Retinal pigment epithelial cell (primary cell): ENCODE results near the gene MEAK7.

Source experiments
- DNase-seq: peaks from one replicate; pipeline ENCODE4 v3.0.0-alpha.2; 2010; ENCODE audit warnings: low read depth
- H3K4me3 ChIP-seq: 2 replicates; pipeline ENCODE4 v1.5.1; 2011; ENCODE audit warnings: mild to moderate bottlenecking, low read length, control low read depth, moderate library complexity
- CTCF ChIP-seq: conservative IDR thresholded peaks from 2 replicates; pipeline ENCODE4 v1.5.1; 2011; ENCODE audit warnings: low read depth, low read length, control low read depth, inconsistent platforms

Gene MEAK7

GRCh38 chr16:84532855-84533486 lies 28.5 kb upstream of the MEAK7 start:
- TF ChIP-seq CTCF = no peak
- DNase-seq = no peak
- no peak overlapping the region for H3K4me3 ChIP-seq

DNA sequence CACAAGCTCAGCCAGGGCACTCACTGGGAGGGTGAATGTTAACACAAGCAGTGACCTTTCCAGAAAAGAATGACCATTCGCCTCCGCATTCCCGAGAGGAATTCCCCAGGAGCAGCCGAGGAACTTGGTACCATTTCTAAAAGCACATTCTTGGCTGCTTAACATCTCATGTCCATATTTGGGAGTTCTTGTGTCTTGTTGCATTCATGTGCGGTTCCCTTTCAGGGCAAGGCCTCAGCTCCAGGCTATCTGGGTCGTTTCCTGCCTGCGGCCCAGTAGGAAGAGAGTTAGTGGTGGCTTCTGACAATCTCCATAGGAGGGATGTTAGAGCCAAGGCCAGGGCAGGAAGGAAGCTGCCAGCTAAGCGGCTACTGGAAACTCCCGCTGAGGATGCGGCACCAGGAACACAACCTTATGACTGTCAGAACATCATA lies 27.8 kb upstream of the MEAK7 start:
- DNase-seq = peak; percentile 91
- TF ChIP-seq CTCF = no peak
- no peak overlapping the region for H3K4me3 ChIP-seq

DNA sequence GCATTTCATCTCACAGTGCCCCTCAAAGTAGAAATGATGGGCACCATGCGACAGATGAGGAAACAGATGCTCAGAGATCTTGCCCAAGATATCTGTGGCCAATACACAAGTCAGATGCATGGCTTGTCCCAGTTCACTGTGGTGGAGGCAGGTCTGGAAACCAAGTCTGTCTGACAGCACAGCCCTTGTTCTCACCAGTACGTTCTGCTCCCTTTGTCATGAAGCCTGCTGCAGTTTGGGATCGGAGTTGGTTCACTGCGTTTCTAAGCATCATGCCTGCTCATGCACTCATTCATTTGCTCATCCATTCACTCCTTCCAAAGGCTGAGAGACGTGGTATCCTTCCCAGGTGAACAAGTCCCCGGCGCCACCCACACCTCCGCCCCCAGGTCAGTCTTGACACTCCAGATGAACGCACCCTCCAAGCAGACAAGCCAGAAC lies 27.2 kb upstream of the MEAK7 start:
- TF ChIP-seq CTCF = no peak
- DNase-seq = no peak
- H3K4me3 ChIP-seq = no peak overlapping the region

- no peak for DNase-seq
- no peak for TF ChIP-seq CTCF
- no peak overlapping the region for H3K4me3 ChIP-seq
These were observed 26.1 kb upstream of the MEAK7 start for GRCh38 chr16:84530590-84530989.

- DNase-seq = no peak
- no peak for TF ChIP-seq CTCF
These were observed 25.1 kb upstream of the MEAK7 start for GRCh38 chr16:84529607-84530006.

DNA sequence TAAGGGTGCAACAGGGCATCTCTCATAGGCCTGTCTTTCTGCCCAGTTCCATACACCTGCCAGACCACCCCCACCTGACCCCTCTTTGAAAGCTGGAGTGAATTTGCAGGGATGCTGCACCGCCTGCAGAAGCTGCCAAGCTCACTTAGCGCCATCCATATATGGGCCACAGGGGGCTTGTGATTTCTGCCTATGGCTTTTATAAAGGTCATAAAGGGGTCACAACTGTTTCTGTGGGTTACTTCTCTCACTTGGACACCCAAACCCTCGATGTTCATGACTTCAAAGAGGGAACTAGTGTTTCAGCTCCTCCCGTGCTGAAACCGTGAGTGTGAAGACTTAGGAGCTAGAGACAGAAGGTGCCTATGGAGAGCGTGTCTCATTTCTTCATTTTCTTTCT lies 23.9 kb upstream of the MEAK7 start:
- TF ChIP-seq CTCF = no peak
- H3K4me3 ChIP-seq = no peak overlapping the region

More at GRCh38 chr16:84529607-84530006, 25.1 kb upstream of the MEAK7 start:
- H3K4me3 ChIP-seq = no peak overlapping the region

GRCh38 chr16:84527532-84528269 lies 23.2 kb upstream of the MEAK7 start:
- H3K4me3 ChIP-seq = peak overlapping the region; percentile 0
- DNase-seq = peak; percentile 86
- no peak for TF ChIP-seq CTCF

More for the DNA sequence above, 23.9 kb upstream of the MEAK7 start:
- no peak for DNase-seq
